SK-MEL-5 (cell line): Measurements from ENCODE around the gene RRP12. TPM values are rescaled to one million over a fixed set of nuclear protein-coding genes. Genes with fewer than 3 reads are reported as not detected.

Experiments used
- DNase-seq: peaks from one replicate; pipeline ENCODE4 v3.0.0-alpha.2; 2016; ENCODE audit warnings: low read depth, low spot score
- in situ Hi-C: cut with HindIII; loops from 2 replicates; pipeline ENCODE4 v1.10.0; 2016; ENCODE audit warnings: low sequenced_read_pairs, high pct_unique_total_duplicates, low pct_unique_long_range_greater_than_20kb
- small RNA-seq, 2 experiments: library from RNA; depleted of rRNA; stranded (forward); fragments of <200 nt; gene quantifications; one replicate each; pipeline ENCODE3, GENCODE V24; 2014
- total RNA-seq: library from RNA; depleted of rRNA; stranded (reverse); fragments of >200 nt; shearing (Covaris generic); gene quantifications from 2 replicates; pipeline ENCODE4 v1.2.3, GENCODE V29; 2014; rRNA removed

Gene RRP12
- total RNA-seq, 1 experiment from 2014 or later = 24.1 TPM

GRCh38 chr10:97307441-97307840 is 93.7 kb downstream of the RRP12 start:
- in situ Hi-C loops = no loop called here
- DNase-seq = no peak

Small RNA genes lying within 50 kb of the gene (small RNA-seq; reads per million reads assigned to genes)
- gene RF00019 = 0 reads per million in 2 experiments

Other genes with a start within 250 kb of the RRP12 start
- gene SLIT1, start 215.4 kb downstream of the RRP12 start, total RNA-seq = 0.11 TPM in 1 of 2 replicates, not detected in the other
- 8.9 and 9.6 TPM in 2 replicates for gene ARHGAP19, start 108.7 kb downstream of the RRP12 start, total RNA-seq
- gene FRAT1, start 82.1 kb downstream of the RRP12 start, total RNA-seq = 1.2 and 1.7 TPM in 2 replicates
- gene FRAT2, start 66.6 kb downstream of the RRP12 start, total RNA-seq = 20.5 and 22.0 TPM in 2 replicates
- gene PGAM1, start 24.9 kb upstream of the RRP12 start, total RNA-seq = 524 and 572 TPM in 2 replicates
- 41.4 and 41.5 TPM in 2 replicates for gene EXOSC1, start 44.7 kb upstream of the RRP12 start, total RNA-seq
- 40.6 and 42.1 TPM in 2 replicates for gene ZDHHC16, start 44.8 kb upstream of the RRP12 start, total RNA-seq
- 80.1 and 85.8 TPM in 2 replicates for gene MMS19, start 97.1 kb upstream of the RRP12 start, total RNA-seq
- 12.7 and 13.8 TPM in 2 replicates for gene UBTD1, start 97.6 kb upstream of the RRP12 start, total RNA-seq
- gene ANKRD2, start 171.4 kb upstream of the RRP12 start, total RNA-seq = not detected in 2 replicates
- 2.1 and 3.9 TPM in 2 replicates for gene HOGA1, start 183.0 kb upstream of the RRP12 start, total RNA-seq
- not detected in 2 replicates for gene C10orf62, start 188.4 kb upstream of the RRP12 start, total RNA-seq
- 3.5 and 4.4 TPM in 2 replicates for gene MORN4, start 232.2 kb upstream of the RRP12 start, total RNA-seq
- 15.0 and 15.3 TPM in 2 replicates for gene PI4K2A, start 239.3 kb upstream of the RRP12 start, total RNA-seq